ENCODE measurements around the gene DHX36.

The DHX36 gene

DNA sequence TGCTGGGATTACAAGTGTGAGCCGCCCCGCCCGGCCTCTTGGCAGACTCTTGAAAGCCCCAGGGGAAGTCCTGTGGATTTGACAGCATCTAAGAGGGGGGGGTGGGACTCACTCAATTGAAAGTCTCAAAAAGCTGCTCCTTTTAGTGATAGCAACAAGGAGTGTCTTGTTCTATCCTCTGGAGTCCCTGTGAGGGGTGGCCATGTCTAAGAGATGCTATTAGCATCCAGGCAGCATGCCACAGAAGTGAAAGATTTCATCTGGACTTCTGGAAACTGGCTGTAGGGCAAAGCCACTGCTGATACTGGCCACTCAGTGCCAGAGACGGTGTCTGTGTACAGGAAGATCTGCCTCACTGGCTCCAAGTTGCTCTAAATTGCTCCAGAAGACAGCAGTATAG is 74.0 kb downstream of the DHX36 start:
- no peaks in the 10 kb centered on the region for H3K9me3 Mint-ChIP-seq
- H3K27ac Mint-ChIP-seq = no peak overlapping the region
- H3K4me3 Mint-ChIP-seq = no peak overlapping the region
- peaks cover 18% of the 10 kb centered on the region for H3K36me3 Mint-ChIP-seq
- H3K27me3 Mint-ChIP-seq = no peaks in the 10 kb centered on the region
- H3K4me1 Mint-ChIP-seq = peaks cover 8% of the 10 kb centered on the region

DNA sequence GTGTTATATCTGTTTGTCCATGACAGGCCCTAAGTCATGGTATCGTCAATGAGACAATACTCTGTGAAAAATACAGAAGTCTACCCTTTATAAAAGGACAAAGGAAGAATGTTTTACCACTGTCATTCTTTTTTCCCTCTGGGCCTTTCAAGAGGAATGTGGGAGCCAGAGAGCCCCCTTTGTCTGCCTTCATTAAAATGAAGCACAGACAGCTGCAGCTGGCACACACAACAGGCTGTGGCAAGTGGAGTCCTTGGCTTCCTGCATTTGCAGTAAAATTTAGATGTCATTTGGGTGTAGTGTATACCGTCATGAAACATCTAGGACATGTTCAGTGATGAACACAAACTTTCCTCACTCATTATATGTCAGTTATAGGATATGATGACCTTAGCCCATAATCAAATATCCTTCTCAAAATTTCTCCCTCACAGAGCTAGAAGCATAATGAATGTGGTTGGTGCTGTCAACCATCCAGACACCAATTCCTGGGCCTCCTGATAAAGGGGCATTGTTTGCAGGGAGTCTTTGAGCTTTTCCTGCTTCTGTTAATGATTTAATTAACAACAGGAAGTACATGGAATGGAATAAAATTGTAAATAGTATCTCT is 76.4 kb downstream of the DHX36 start:
- peaks cover 7% of the 10 kb centered on the region for H3K4me1 Mint-ChIP-seq
- H3K36me3 Mint-ChIP-seq = peaks cover 17% of the 10 kb centered on the region
- no peaks in the 10 kb centered on the region for H3K27me3 Mint-ChIP-seq
- H3K27ac Mint-ChIP-seq = no peak overlapping the region
- H3K4me3 Mint-ChIP-seq = no peak overlapping the region
- H3K9me3 Mint-ChIP-seq = no peaks in the 10 kb centered on the region

DNA sequence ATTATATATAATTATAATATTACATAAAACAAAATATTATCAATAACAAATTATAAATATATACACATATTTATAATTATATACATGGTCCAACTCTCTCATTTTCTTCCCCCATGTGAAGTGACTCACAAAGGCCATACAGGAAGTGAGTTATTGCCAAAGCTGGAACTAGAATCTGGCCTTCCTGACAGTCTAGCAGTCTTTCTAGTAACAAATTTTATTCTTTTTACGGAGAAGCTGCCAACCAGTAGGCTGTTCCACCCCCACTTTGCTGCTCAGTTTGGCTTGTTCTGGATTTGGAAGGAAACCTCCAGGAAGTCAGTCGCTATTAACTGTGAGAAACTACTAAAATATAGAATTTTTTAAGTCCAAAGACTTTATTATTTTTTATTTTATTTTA is 79.6 kb downstream of the DHX36 start:
- Mint-ChIP-seq H3K9me3 (no peaks in the 10 kb centered on the region), H3K27ac (no peak overlapping the region), H3K36me3 (peaks cover 4% of the 10 kb centered on the region), H3K4me3 (no peak overlapping the region), H3K27me3 (no peaks in the 10 kb centered on the region), H3K4me1 (no peaks in the 10 kb centered on the region)

DNA sequence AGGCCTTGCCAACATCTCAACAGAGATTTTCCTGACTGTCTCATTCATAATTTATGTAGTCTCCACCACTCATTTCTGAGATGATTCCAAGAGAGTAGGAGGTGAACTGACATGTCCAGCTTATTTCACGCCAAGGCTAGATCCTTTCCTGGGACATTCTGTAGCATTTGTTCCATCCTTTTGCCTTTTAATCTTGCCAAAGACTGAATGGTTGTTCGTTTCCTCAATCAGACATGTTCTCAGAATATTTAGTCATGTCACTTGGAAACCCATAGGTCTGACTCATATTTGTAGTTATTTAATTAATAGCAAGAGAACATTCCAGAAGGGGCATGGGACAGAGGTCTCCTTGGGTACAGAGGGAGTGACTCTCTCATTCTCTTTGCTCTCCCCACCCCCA is 80.9 kb downstream of the DHX36 start:
- Mint-ChIP-seq H3K36me3 (peaks cover 1% of the 10 kb centered on the region), H3K9me3 (no peaks in the 10 kb centered on the region), H3K27ac (no peak overlapping the region), H3K4me1 (no peaks in the 10 kb centered on the region), H3K27me3 (no peaks in the 10 kb centered on the region), H3K4me3 (no peak overlapping the region)

DNA sequence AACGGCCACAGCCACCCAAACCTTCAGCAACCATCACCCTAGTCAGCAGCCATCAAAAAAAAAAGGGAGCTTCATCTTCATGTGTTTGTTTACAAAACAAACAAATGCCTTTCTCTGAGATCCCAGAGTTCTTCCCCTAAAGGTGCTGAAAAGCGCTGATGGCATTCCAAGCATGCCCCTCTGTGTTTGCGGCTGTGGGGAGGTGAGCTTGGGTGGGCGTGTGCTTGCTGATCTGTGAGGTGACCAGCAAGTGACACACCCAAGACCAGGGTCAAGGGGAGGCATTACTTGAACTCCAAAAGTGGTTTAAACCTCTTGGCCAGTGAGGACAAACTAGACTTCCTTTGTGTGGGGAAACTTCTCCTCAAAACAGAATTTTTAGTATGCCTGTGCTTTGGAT is 81.5 kb downstream of the DHX36 start:
- peaks cover 1% of the 10 kb centered on the region for H3K36me3 Mint-ChIP-seq
- H3K27ac Mint-ChIP-seq = no peak overlapping the region
- no peaks in the 10 kb centered on the region for H3K27me3 Mint-ChIP-seq
- no peak overlapping the region for H3K4me3 Mint-ChIP-seq
- no peaks in the 10 kb centered on the region for H3K9me3 Mint-ChIP-seq
- no peaks in the 10 kb centered on the region for H3K4me1 Mint-ChIP-seq

DNA sequence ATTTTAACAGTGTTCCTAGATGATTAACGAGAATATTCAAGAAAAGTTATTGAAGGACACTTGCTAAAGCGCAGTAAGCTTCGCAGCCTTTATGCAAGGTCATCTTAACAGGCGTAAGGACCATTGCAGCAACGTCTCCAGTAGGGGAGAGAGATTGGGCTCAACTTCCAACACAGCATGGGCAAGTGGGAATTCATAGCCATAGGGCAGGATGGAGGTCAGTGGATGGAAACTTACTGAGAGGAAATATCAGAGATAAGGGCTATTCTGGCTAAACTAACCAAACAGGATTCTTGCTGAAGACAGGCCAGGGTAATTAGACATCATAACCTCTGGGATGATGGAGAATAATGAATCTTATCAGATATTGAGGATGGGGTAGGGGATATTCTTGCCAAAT is 82.8 kb downstream of the DHX36 start:
- Mint-ChIP-seq H3K27ac (no peak overlapping the region), H3K4me1 (no peaks in the 10 kb centered on the region), H3K4me3 (no peak overlapping the region), H3K36me3 (no peaks in the 10 kb centered on the region), H3K9me3 (no peaks in the 10 kb centered on the region), H3K27me3 (no peaks in the 10 kb centered on the region)

DNA sequence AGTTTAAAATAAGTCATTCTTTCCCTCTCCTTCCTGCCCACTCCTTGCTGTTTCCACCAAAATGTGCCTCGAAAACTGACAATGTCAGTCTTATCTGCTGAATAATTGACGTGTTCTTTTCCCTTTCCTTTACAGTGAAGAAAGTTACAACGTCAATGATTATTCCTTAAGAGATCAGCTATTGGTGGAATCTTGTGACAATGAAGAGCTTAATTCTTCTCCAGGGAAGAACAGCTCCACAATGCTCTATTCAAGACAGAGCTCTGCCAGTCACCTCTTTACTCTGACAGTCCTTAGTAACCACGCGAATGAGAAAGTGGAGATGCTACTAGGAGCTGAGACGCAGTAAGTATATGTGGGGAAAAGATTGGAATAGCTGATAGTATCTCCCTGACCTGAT is 84.1 kb downstream of the DHX36 start:
- H3K27ac Mint-ChIP-seq = no peak overlapping the region
- H3K4me1 Mint-ChIP-seq = no peaks in the 10 kb centered on the region
- H3K36me3 Mint-ChIP-seq = no peaks in the 10 kb centered on the region
- peaks cover 4% of the 10 kb centered on the region for H3K27me3 Mint-ChIP-seq
- H3K9me3 Mint-ChIP-seq = no peaks in the 10 kb centered on the region
- H3K4me3 Mint-ChIP-seq = no peak overlapping the region

DNA sequence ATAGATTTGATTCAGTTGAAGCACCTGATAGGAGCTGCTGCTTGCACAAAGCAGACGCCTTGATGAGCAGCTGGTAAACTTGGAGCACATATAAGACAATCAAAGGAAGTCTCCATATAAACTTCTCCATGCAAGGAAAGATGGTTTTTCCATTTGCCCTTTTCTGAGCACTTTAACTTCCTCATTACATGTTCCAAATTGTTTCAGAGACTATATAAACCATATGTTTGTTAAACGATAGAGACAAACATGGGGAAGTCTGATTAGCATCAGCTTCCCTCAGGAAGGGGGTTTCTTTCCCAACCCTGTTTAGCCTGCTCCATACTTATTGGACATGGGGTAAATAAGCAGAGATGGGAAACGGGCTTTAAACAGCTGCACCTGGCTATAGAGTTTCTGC is 88.0 kb downstream of the DHX36 start:
- no peak overlapping the region for H3K27ac Mint-ChIP-seq
- H3K4me3 Mint-ChIP-seq = no peak overlapping the region
- H3K4me1 Mint-ChIP-seq = no peaks in the 10 kb centered on the region
- peaks cover 11% of the 10 kb centered on the region for H3K27me3 Mint-ChIP-seq
- H3K36me3 Mint-ChIP-seq = no peaks in the 10 kb centered on the region
- H3K9me3 Mint-ChIP-seq = no peaks in the 10 kb centered on the region

DNA sequence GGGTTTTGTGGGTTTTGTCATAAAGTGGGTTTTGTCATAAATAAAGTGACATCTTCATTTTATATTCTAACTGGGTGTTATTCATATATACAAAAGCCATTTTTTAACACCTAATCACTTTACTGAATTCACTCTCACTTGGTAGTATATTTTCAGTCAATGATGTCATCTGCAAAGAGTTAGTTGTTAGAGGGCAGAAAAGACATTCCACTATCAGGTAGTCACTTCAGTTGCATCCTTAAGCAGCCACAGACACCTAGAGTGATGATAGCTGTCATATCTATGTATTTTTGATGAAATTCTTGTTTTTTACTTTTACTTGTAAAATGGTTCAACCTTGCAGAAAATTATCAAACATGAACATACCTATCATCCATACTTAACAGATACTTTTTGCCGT is 89.0 kb downstream of the DHX36 start:
- Mint-ChIP-seq H3K9me3 (no peaks in the 10 kb centered on the region), H3K27ac (no peak overlapping the region), H3K4me1 (no peaks in the 10 kb centered on the region), H3K36me3 (no peaks in the 10 kb centered on the region), H3K4me3 (no peak overlapping the region), H3K27me3 (peaks cover 11% of the 10 kb centered on the region)

DNA sequence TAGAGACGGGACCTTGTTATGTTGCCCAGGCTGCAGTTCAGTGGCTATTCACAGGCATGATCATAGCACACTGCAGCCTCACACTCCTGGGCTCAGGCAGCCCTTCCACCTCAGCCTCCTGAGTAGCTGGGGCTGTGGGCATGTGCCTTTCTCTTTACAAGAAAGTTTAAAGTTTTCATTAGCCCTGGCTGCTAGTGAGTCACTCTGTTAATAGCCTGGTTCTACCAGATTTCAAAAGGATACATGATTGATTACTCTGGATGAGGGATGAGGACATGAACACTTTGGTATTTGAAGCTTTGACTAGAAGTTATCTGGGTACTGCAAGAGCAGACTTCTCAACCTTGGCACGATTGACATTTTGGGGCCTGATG is 95.1 kb downstream of the DHX36 start:
- H3K27ac Mint-ChIP-seq = no peak overlapping the region
- no peaks in the 10 kb centered on the region for H3K4me1 Mint-ChIP-seq
- H3K36me3 Mint-ChIP-seq = no peaks in the 10 kb centered on the region
- no peak overlapping the region for H3K4me3 Mint-ChIP-seq
- H3K9me3 Mint-ChIP-seq = no peaks in the 10 kb centered on the region
- peaks cover 10% of the 10 kb centered on the region for H3K27me3 Mint-ChIP-seq

DNA sequence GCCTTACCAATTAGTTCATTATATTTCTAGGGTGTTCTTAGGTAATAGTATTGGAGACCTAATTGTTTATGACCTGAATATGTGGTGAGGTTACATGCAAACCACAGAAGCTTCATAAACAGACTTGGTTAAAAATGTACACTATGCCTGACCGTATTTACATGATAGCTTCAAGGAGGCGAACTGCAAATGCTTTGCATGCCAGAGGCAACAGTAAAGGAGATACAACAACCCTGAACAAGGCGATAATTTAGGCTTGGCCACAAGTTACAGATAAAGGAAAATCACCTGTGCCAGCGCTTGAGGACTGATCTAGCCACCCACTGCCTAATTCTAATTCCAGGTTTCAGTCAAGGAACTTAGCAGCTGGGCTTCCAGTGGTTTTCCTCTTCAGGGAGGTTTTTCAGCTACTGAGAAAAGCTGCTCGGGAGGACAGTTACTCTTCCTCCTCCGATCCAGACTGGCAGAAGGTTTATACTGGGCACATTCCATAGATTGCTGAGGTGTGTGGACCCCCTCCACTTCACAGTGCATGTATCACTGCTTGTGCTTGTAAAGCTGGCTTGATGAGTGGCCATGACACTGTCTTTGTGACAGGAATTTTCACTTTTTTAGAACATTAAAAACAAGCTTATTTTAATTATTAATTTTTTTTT is 95.6 kb downstream of the DHX36 start:
- no peaks in the 10 kb centered on the region for H3K4me1 Mint-ChIP-seq
- peaks cover 9% of the 10 kb centered on the region for H3K27me3 Mint-ChIP-seq

DNA sequence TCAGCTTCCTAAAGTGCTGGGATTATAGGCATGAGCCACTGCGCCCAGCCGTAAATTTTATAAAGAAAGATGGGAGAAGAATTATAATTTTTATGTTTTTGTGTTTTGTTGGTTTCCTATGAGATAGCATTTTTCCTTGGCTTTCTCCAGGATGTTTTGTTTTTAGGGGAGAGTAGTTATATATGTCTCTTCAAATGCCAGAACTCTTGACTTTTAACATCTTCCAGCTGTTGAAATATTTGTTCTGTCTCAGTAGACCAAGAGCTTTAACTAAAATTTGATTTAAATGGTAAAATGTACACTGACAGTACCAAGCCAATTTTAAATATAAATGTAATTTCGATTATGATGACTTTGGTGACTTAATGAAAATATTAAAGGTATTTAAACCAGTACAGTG is 96.8 kb downstream of the DHX36 start:
- Mint-ChIP-seq H3K36me3 (no peaks in the 10 kb centered on the region), H3K9me3 (no peaks in the 10 kb centered on the region), H3K4me3 (no peak overlapping the region), H3K27me3 (peaks cover 5% of the 10 kb centered on the region), H3K27ac (no peak overlapping the region), H3K4me1 (no peaks in the 10 kb centered on the region)

More for the DNA sequence above, 95.6 kb downstream of the DHX36 start:
- Mint-ChIP-seq H3K27ac (no peak overlapping the region), H3K36me3 (no peaks in the 10 kb centered on the region), H3K9me3 (no peaks in the 10 kb centered on the region), H3K4me3 (no peak overlapping the region)

DNA sequence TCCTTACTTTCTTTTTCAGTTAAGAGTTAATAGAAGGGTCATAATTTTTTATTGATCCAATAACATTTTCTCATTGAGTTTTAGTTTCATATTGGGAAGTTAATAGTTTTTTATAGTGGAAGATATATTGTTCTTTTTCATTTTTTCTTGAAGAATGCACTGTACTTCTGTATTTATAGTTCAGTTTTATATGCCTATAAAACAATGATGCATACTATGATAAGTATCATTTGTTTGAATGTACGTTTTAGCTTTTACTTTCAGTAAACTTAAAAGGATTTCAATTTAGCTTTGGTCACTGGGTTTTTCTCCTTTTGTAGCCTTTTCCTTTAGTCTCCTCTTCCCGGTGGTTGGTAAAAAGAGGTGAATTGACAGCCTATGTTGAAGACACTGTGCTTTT is 98.8 kb downstream of the DHX36 start:
- Mint-ChIP-seq H3K4me3 (no peak overlapping the region), H3K27me3 (peaks cover 5% of the 10 kb centered on the region), H3K9me3 (no peaks in the 10 kb centered on the region), H3K4me1 (no peaks in the 10 kb centered on the region), H3K36me3 (no peaks in the 10 kb centered on the region), H3K27ac (no peak overlapping the region)

DNA sequence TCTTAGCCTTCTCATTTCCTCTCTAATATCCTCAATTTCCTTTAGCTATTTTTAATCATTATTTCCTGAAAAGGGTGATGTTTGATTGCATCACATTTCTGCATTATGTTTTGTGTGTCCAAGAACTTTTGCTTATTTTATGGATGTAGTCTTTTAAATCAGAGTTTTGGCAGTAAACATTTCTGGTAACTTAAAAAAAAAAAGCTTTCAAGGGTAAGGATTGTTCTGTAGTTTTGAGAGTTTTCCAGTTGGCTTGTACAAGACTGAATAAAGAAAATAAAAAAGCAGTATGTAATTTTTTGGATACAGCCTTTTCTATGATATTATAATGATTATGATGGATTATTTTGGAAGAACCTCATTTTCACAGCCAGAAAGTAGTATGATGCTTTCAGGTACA is 99.4 kb downstream of the DHX36 start:
- no peaks in the 10 kb centered on the region for H3K4me1 Mint-ChIP-seq
- H3K4me3 Mint-ChIP-seq = no peak overlapping the region
- H3K27ac Mint-ChIP-seq = no peak overlapping the region
- peaks cover 5% of the 10 kb centered on the region for H3K27me3 Mint-ChIP-seq
- no peaks in the 10 kb centered on the region for H3K9me3 Mint-ChIP-seq
- no peaks in the 10 kb centered on the region for H3K36me3 Mint-ChIP-seq

DNA sequence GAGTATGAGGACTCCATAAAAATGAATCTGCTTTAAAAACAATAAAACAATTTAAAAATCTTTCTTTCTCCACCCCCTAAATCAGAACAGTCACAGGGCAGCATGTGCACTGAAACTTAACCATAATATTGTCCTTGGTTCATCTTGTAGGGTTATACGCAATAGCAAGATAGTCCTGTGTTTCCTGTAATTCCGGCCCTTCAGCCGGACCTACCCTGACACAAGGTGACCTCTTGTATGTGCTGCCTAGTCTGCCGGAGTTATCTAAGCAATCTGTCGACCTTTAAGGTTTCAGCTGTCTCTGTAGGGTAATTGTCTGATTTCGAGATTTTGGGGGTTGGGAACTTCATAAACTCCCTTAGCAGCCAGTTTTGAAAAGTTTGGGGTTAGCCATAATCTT is 99.9 kb downstream of the DHX36 start:
- no peaks in the 10 kb centered on the region for H3K36me3 Mint-ChIP-seq
- H3K4me1 Mint-ChIP-seq = no peaks in the 10 kb centered on the region
- no peak overlapping the region for H3K4me3 Mint-ChIP-seq
- no peaks in the 10 kb centered on the region for H3K9me3 Mint-ChIP-seq
- peaks cover 5% of the 10 kb centered on the region for H3K27me3 Mint-ChIP-seq
- H3K27ac Mint-ChIP-seq = no peak overlapping the region

DNA sequence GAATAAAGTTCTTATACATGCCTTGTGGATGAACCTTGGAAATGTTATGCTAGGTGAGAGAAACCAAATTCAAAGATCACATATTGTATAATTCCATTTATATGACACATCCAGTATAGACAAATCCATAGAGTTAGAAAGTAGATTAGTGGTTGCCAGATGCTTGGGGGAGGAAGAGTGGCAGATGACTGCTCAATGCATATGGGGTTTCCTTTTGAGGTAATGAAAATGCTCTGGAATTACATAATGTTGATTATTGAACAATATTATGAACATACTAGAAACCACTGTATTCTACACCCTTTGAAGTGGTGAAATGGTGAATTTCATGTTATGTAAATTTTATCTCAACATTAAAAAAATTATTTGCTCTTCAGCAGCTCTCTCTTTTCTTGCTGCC is 100.8 kb downstream of the DHX36 start:
- Mint-ChIP-seq H3K27ac (no peak overlapping the region), H3K9me3 (no peaks in the 10 kb centered on the region), H3K36me3 (no peaks in the 10 kb centered on the region), H3K4me3 (no peak overlapping the region), H3K27me3 (peaks cover 4% of the 10 kb centered on the region), H3K4me1 (no peaks in the 10 kb centered on the region)
